Measurements from ENCODE around the gene CAPN1. TPM values are rescaled to one million over a fixed set of nuclear protein-coding genes. Genes with fewer than 3 reads are reported as not detected.
A peak's percentile ranks its signal among the peaks of the same experiment; 100 is the strongest.

CAPN1 gene
- total RNA-seq, 1 experiment from 2014 or later, result 96.5 TPM

DNA sequence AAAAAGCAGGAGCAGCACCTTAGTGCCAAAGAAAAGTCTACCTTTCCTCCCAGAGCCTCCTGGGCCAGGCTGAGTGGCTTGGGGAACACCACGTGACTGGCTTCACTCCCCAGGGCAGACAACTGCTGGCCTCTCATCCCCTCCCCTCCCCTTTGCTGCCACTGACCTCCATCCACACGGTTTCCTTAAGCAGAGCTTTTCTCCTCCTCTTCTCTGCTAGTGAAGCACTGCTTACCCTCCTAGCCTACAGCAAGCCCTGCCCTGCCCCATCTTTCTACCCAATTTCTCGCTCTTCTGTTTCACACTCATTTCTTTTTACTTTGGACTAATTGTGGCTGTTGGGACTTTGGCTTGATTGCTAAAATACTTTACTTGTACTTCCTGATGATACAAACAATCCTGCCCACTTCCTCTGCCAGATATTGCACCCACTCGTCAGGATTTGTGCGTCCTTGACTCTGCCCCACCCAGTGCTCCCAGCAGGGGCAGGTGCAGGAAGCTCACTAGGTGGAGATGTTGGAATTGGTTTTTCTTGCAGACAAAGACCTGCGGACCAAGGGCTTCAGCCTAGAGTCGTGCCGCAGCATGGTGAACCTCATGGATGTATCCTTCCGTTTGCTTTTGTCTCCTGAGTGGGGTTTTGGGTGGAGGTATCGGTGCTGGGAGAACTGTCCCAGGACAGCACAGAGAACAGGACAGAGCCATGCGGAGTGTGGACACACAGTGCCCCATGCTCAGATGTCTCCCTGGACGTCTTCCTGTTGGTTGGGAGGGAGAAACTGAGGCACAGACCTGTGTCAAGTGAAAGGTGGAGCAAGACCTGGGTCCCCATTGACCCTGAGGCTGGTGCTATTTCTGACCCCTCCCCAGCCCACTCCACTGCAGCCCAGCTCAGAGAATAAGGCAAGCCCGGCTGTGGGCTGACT lies 27.3 kb downstream of the CAPN1 start:
- peak; percentile 33 for DNase-seq
- H3K79me2 ChIP-seq (ENCODE audit: low read length), result no peaks in the 10 kb centered on the region

DNA sequence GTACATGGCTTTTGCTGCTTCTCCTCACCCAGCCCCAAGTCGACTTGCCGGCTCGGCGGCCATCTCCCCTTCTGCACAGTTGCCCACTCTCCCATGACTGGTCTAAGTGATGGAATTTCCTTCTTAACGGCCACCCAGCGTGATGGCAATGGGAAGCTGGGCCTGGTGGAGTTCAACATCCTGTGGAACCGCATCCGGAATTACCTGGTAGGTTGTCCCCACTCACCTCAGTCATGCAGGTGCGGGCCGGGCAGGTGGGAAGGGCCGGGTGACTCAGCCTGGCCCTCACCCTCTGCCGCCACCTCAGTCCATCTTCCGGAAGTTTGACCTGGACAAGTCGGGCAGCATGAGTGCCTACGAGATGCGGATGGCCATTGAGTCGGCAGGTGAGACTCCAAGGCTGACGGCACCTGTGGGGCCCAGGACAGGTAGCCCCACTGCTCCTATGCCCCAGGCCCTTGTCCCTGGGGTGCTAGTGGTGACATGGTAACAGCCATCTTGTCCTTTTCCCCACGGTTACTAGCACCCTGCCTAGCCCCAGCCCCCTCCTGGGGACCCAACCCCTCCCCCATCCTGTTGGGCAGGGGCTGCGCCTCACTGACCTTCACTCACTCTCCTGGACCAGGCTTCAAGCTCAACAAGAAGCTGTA lies 28.1 kb downstream of the CAPN1 start:
- no peak for DNase-seq
- no peak overlapping the region for H3K27ac ChIP-seq (ENCODE audit: low read length)
- H3K9me2 ChIP-seq (replicated peaks; ENCODE audit: insufficient read depth, low read length), result no peaks in the 10 kb centered on the region
- H3K4me1 ChIP-seq (ENCODE audit: low read length), result peaks cover 37% of the 10 kb centered on the region
- H4K20me1 ChIP-seq (ENCODE audit: insufficient read depth, low read depth, low read length), result no peaks in the 10 kb centered on the region
- H3K9ac ChIP-seq (ENCODE audit: low read length), result no peak overlapping the region
- no peak overlapping the region for H3K4me3 ChIP-seq (ENCODE audit: low read length)
- H3K36me3 ChIP-seq (ENCODE audit: insufficient read depth, low read length), result no peaks in the 10 kb centered on the region
- H3K79me2 ChIP-seq (ENCODE audit: low read length), result no peaks in the 10 kb centered on the region
- H3K9me3 ChIP-seq (ENCODE audit: low read length), result no peaks in the 10 kb centered on the region
- H3K27me3 ChIP-seq (ENCODE audit: low read length), result no peaks in the 10 kb centered on the region
- H2AFZ ChIP-seq (ENCODE audit: low read length), result no peak overlapping the region
- no peak overlapping the region for H3K4me2 ChIP-seq (ENCODE audit: low read depth, low read length, poor library complexity, severe bottlenecking)

More for the DNA sequence above, 27.3 kb downstream of the CAPN1 start:
- Histone ChIP-seq H3K27me3 (ENCODE audit: low read length) (no peaks in the 10 kb centered on the region), H4K20me1 (ENCODE audit: insufficient read depth, low read depth, low read length) (no peaks in the 10 kb centered on the region), H3K9me2 (replicated peaks; ENCODE audit: insufficient read depth, low read length) (no peaks in the 10 kb centered on the region), H3K9me3 (ENCODE audit: low read length) (no peaks in the 10 kb centered on the region), H2AFZ (ENCODE audit: low read length) (no peak overlapping the region), H3K9ac (ENCODE audit: low read length) (no peak overlapping the region), H3K4me3 (ENCODE audit: low read length) (no peak overlapping the region), H3K4me2 (ENCODE audit: low read depth, low read length, poor library complexity, severe bottlenecking) (no peak overlapping the region), H3K4me1 (ENCODE audit: low read length) (peaks cover 29% of the 10 kb centered on the region), H3K36me3 (ENCODE audit: insufficient read depth, low read length) (no peaks in the 10 kb centered on the region), H3K27ac (ENCODE audit: low read length) (no peak overlapping the region)

DNA sequence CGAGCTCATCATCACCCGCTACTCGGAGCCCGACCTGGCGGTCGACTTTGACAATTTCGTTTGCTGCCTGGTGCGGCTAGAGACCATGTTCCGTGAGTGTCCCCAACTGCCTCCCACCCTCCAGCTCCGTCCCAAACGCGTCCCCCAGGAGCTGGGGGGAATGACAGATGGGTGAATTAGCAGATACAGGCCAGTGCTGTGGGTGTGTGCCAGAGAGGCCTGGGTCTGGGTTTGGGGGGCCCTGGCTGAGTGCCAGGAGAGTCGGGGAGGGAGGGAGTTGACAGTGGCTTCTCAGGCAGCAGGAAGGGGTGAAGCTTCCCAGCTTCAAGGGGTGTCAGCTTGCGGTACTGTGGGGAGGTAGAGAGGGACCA lies 28.6 kb downstream of the CAPN1 start:
- H3K4me3 ChIP-seq (ENCODE audit: low read length), result no peak overlapping the region
- peaks cover 42% of the 10 kb centered on the region for H3K4me1 ChIP-seq (ENCODE audit: low read length)
- no peak overlapping the region for H3K4me2 ChIP-seq (ENCODE audit: low read depth, low read length, poor library complexity, severe bottlenecking)
- no peak for DNase-seq
- H3K9me3 ChIP-seq (ENCODE audit: low read length), result no peaks in the 10 kb centered on the region
- no peak overlapping the region for H3K9ac ChIP-seq (ENCODE audit: low read length)
- no peaks in the 10 kb centered on the region for H4K20me1 ChIP-seq (ENCODE audit: insufficient read depth, low read depth, low read length)
- no peaks in the 10 kb centered on the region for H3K79me2 ChIP-seq (ENCODE audit: low read length)
- H2AFZ ChIP-seq (ENCODE audit: low read length), result no peak overlapping the region
- H3K36me3 ChIP-seq (ENCODE audit: insufficient read depth, low read length), result no peaks in the 10 kb centered on the region
- no peak overlapping the region for H3K27ac ChIP-seq (ENCODE audit: low read length)
- no peaks in the 10 kb centered on the region for H3K9me2 ChIP-seq (replicated peaks; ENCODE audit: insufficient read depth, low read length)
- H3K27me3 ChIP-seq (ENCODE audit: low read length), result no peaks in the 10 kb centered on the region

DNA sequence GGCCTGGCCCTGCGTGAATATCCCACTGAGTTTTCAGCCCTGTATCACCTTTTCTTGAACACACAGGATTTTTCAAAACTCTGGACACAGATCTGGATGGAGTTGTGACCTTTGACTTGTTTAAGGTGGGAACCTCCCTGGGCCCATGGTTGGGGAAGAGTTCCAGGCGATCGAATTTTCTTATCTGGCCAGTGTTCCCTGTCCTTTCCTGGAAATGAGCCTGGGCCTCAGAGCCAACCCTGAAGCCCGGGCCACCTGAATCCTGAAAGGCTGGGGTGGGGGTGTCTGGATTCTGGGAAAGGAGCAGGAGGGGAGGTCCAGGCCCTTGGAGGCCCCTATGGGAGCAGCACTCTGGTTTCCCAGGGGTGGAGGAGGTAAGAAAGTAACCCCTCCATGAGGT lies 29.0 kb downstream of the CAPN1 start:
- Histone ChIP-seq H3K9ac (ENCODE audit: low read length) (no peak overlapping the region), H3K4me2 (ENCODE audit: low read depth, low read length, poor library complexity, severe bottlenecking) (no peak overlapping the region), H3K27me3 (ENCODE audit: low read length) (no peaks in the 10 kb centered on the region), H2AFZ (ENCODE audit: low read length) (no peak overlapping the region), H3K4me1 (ENCODE audit: low read length) (peaks cover 44% of the 10 kb centered on the region), H3K27ac (ENCODE audit: low read length) (peak overlapping the region; percentile 94; the same call in 1 of the 2 replicates), H3K79me2 (ENCODE audit: low read length) (no peaks in the 10 kb centered on the region), H3K36me3 (ENCODE audit: insufficient read depth, low read length) (no peaks in the 10 kb centered on the region), H3K9me2 (replicated peaks; ENCODE audit: insufficient read depth, low read length) (no peaks in the 10 kb centered on the region), H3K9me3 (ENCODE audit: low read length) (no peaks in the 10 kb centered on the region), H4K20me1 (ENCODE audit: insufficient read depth, low read depth, low read length) (no peaks in the 10 kb centered on the region), H3K4me3 (ENCODE audit: low read length) (no peak overlapping the region)
- no peak for DNase-seq

DNA sequence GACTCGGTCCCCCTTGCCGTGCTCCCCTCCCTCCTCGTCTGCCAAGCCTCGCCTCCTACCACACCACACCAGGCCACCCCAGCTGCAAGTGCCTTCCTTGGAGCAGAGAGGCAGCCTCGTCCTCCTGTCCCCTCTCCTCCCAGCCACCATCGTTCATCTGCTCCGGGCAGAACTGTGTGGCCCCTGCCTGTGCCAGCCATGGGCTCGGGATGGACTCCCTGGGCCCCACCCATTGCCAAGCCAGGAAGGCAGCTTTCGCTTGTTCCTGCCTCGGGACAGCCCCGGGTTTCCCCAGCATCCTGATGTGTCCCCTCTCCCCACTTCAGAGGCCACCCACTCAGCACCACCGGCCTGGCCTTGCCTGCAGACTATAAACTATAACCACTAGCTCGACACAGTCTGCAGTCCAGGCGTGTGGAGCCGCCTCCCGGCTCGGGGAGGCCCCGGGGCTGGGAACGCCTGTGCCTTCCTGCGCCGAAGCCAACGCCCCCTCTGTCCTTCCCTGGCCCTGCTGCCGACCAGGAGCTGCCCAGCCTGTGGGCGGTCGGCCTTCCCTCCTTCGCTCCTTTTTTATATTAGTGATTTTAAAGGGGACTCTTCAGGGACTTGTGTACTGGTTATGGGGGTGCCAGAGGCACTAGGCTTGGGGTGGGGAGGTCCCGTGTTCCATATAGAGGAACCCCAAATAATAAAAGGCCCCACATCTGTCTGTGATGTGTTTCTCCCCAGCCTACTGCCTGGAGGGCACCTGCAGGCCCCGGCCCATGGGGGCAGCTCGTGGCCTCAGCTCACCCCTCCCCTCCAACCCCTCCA lies 29.8 kb downstream of the CAPN1 start:
- Histone ChIP-seq H3K36me3 (ENCODE audit: insufficient read depth, low read length) (no peaks in the 10 kb centered on the region), H3K27me3 (ENCODE audit: low read length) (no peaks in the 10 kb centered on the region), H3K9ac (ENCODE audit: low read length) (peak overlapping the region; percentile 70)

DNA sequence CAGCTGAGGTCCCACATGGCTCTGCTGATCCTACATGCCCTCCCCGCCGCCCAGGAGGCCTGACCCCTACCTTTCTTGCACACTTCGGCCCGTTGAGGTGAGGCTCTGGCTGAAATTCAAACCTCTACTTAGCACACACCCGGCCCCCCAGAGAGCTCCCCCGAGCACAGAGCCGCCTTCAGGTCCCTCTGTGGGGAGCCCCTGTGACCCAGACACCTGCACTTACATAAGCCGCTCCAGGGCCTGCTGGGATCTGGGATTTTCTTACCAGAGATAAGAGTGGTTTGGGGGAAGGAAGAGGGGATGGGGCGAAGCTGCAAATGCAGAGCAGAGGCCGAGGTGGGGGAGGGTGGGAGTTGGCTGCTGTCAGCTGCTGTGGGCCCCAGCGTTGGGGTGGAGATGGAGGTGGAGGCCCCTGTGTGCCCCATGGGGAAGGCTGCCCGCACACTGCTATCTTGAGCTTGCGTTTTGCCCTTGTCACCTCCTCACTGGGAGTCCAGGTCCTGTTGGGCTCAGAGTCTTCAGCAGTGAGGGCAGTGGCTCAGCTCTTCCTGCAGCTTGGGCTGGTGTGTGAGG lies 30.6 kb downstream of the CAPN1 start:
- H3K79me2 ChIP-seq (ENCODE audit: low read length), result no peaks in the 10 kb centered on the region
- H3K9ac ChIP-seq (ENCODE audit: low read length), result peak overlapping the region; percentile 70
- H3K27ac ChIP-seq (ENCODE audit: low read length), result peak overlapping the region; percentile 94
- H3K27me3 ChIP-seq (ENCODE audit: low read length), result no peaks in the 10 kb centered on the region
- peak overlapping the region; percentile 67 for H3K4me2 ChIP-seq (ENCODE audit: low read depth, low read length, poor library complexity, severe bottlenecking)
- no peaks in the 10 kb centered on the region for H4K20me1 ChIP-seq (ENCODE audit: insufficient read depth, low read depth, low read length)
- DNase-seq, result peak; percentile 73
- H3K4me1 ChIP-seq (ENCODE audit: low read length), result peaks cover 44% of the 10 kb centered on the region
- no peak overlapping the region for H2AFZ ChIP-seq (ENCODE audit: low read length)
- H3K4me3 ChIP-seq (ENCODE audit: low read length), result peak overlapping the region; percentile 30; the same call in 1 of the 2 replicates
- H3K9me3 ChIP-seq (ENCODE audit: low read length), result no peaks in the 10 kb centered on the region
- no peaks in the 10 kb centered on the region for H3K9me2 ChIP-seq (replicated peaks; ENCODE audit: insufficient read depth, low read length)
- H3K36me3 ChIP-seq (ENCODE audit: insufficient read depth, low read length), result no peaks in the 10 kb centered on the region

More for the DNA sequence above, 29.8 kb downstream of the CAPN1 start:
- H3K4me2 ChIP-seq (ENCODE audit: low read depth, low read length, poor library complexity, severe bottlenecking), result no peak overlapping the region
- no peaks in the 10 kb centered on the region for H3K9me3 ChIP-seq (ENCODE audit: low read length)
- DNase-seq, result peak; percentile 34
- H3K79me2 ChIP-seq (ENCODE audit: low read length), result no peaks in the 10 kb centered on the region
- H3K4me1 ChIP-seq (ENCODE audit: low read length), result peaks cover 44% of the 10 kb centered on the region
- peak overlapping the region; percentile 94 for H3K27ac ChIP-seq (ENCODE audit: low read length)
- H3K4me3 ChIP-seq (ENCODE audit: low read length), result no peak overlapping the region
- H3K9me2 ChIP-seq (replicated peaks; ENCODE audit: insufficient read depth, low read length), result no peaks in the 10 kb centered on the region
- H2AFZ ChIP-seq (ENCODE audit: low read length), result no peak overlapping the region
- H4K20me1 ChIP-seq (ENCODE audit: insufficient read depth, low read depth, low read length), result no peaks in the 10 kb centered on the region

DNA sequence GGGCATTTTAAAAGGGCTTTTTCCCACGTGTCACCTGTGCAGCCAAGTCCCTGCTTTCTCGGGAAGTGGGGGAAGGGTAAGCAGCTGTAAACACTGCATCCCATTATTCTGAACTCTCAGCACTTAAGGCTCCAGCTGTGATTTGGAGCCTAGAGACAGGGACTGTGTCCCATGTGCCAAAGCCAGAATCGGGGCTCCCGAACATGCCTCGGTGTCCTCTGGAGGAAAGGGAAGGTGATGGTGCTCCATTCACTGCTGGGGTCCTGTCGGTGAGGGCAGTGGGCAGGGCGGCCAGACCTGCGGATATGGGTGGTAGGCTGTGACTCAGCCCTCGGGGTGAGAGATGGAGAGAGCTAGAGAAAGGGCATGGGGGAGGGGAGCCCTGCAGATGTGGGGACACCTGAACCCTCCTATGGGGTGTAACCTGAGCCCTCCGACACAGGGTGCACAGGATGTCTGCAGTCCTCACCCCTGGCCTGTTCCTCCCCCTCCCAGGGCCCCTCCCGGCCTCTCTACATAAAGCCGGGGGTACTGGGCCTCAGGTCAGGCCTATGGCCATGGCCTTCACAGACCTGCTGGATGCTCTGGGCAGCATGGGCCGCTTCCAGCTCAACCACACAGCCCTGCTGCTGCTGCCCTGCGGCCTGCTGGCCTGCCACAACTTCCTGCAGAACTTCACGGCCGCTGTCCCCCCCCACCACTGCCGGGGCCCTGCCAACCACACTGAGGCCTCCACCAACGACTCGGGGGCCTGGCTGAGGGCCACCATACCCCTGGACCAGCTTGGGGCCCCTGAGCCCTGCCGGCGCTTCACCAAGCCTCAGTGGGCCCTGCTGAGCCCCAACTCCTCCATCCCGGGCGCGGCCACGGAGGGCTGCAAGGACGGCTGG lies 31.8 kb downstream of the CAPN1 start:
- H3K4me2 ChIP-seq (ENCODE audit: low read depth, low read length, poor library complexity, severe bottlenecking), result peak overlapping the region; percentile 67
- peaks cover 44% of the 10 kb centered on the region for H3K4me1 ChIP-seq (ENCODE audit: low read length)
- DNase-seq, result peak; percentile 88
- no peak overlapping the region for H2AFZ ChIP-seq (ENCODE audit: low read length)
- H3K27ac ChIP-seq (ENCODE audit: low read length), result peak overlapping the region; percentile 94
- no peaks in the 10 kb centered on the region for H3K9me2 ChIP-seq (replicated peaks; ENCODE audit: insufficient read depth, low read length)
- H3K79me2 ChIP-seq (ENCODE audit: low read length), result no peaks in the 10 kb centered on the region
- H3K27me3 ChIP-seq (ENCODE audit: low read length), result no peaks in the 10 kb centered on the region
- H4K20me1 ChIP-seq (ENCODE audit: insufficient read depth, low read depth, low read length), result no peaks in the 10 kb centered on the region
- no peaks in the 10 kb centered on the region for H3K9me3 ChIP-seq (ENCODE audit: low read length)
- peak overlapping the region; percentile 55 for H3K4me3 ChIP-seq (ENCODE audit: low read length)
- H3K9ac ChIP-seq (ENCODE audit: low read length), result peak overlapping the region; percentile 70
- no peaks in the 10 kb centered on the region for H3K36me3 ChIP-seq (ENCODE audit: insufficient read depth, low read length)

Measured in Karpas-422 (cell line).